Adipose tissue (tissue), 3 donors: ENCODE data around the gene ITFG1. TPM values are rescaled to one million over a fixed set of nuclear protein-coding genes. Genes with fewer than 3 reads are reported as not detected.
"Not testable (repeated sequence)": the region's sequence is repeated elsewhere in the genome, so short reads cannot be mapped to it uniquely, and the experiment has no call there.

Experiments used
- H3K27ac ChIP-seq: one replicate; pipeline ENCODE4 v1.5.1; 2013; ENCODE audit warnings: low read depth, low read length
- WGBS, 3 donors: extraction: QIAGEN DNeasy Blood & Tissue Kit; methylation state at CpG; one replicate each; pipeline ENCODE4 v1.1.7; 2013; 5-methylcytosine and 5-hydroxymethylcytosine counted together
- polyA plus RNA-seq, 3 donors: library from polyadenylated mRNA; stranded (reverse); fragments of 200-250 nt; gene quantifications; one replicate each; pipeline ENCODE4 v1.2.3, GENCODE V29; 2013
- donor health status: healthy with polysubstance abuse.
- donor health status: Bipolar disorder and iron deficiency.
- donor health status: healthy.

ITFG1 gene
- polyA plus RNA-seq, 3 donors: 17.6 to 26.8 (median 23.5) TPM

- WGBS, 3 donors: 93 to 97% (median 94%) methylated on average over 12 of the region's 12 CpGs
- no peak overlapping the region for H3K27ac ChIP-seq
Observed at GRCh38 chr16:47370536-47370935, 90.3 kb downstream of the ITFG1 start.

- no peak overlapping the region for H3K27ac ChIP-seq
- 75 to 83% (median 76%) methylated on average over 2 of the region's 2 CpGs for WGBS, 3 donors
Observed at GRCh38 chr16:47366228-47366627, 94.6 kb downstream of the ITFG1 start.

- H3K27ac ChIP-seq: no peak overlapping the region
- 90 to 97% (median 95%) methylated on average over 1 of the region's 1 CpG for WGBS, 3 donors
Observed at GRCh38 chr16:47363761-47364160, 97.1 kb downstream of the ITFG1 start.

- WGBS, 3 donors: 77 to 89% (median 83%) methylated on average over 2 of the region's 2 CpGs
- no peak overlapping the region for H3K27ac ChIP-seq
Observed at GRCh38 chr16:47359478-47359877, 101.4 kb downstream of the ITFG1 start.

GRCh38 chr16:47358816-47359215, 102.0 kb downstream of the ITFG1 start:
- no peak overlapping the region for H3K27ac ChIP-seq
- WGBS, 3 donors: 92 to 98% (median 94%) methylated on average over 2 of the region's 2 CpGs

GRCh38 chr16:47349029-47349428, 111.8 kb downstream of the ITFG1 start:
- H3K27ac ChIP-seq: not testable (repeated sequence)
- WGBS, 3 donors: 100% methylated on average over 2 of the region's 2 CpGs

- 97 to 99% (median 98%) methylated on average over 21 to 23 of the region's 23 CpGs for WGBS, 3 donors
- not testable (repeated sequence) for H3K27ac ChIP-seq
Observed at GRCh38 chr16:47347021-47347696, 113.7 kb downstream of the ITFG1 start.

GRCh38 chr16:47342055-47342454, 118.8 kb downstream of the ITFG1 start:
- H3K27ac ChIP-seq: no peak overlapping the region
- 78 to 85% (median 83%) methylated on average over 2 of the region's 2 CpGs for WGBS, 3 donors

GRCh38 chr16:47330562-47330961, 130.3 kb downstream of the ITFG1 start:
- H3K27ac ChIP-seq: not testable (repeated sequence)
- 90 to 98% (median 96%) methylated on average over 3 of the region's 3 CpGs for WGBS, 3 donors

- WGBS, 3 donors: 92 to 95% (median 94%) methylated on average over 2 of the region's 2 CpGs
- H3K27ac ChIP-seq: not testable (repeated sequence)
Observed at GRCh38 chr16:47324309-47324708, 136.6 kb downstream of the ITFG1 start.

- no peak overlapping the region for H3K27ac ChIP-seq
Observed at GRCh38 chr16:47323241-47323640, 137.6 kb downstream of the ITFG1 start.

GRCh38 chr16:47320546-47321310, 140.1 kb downstream of the ITFG1 start:
- no peak overlapping the region for H3K27ac ChIP-seq

- no peak overlapping the region for H3K27ac ChIP-seq
- 85 to 96% (median 89%) methylated on average over 7 of the region's 7 CpGs for WGBS, 3 donors
Observed at GRCh38 chr16:47317465-47318240, 143.2 kb downstream of the ITFG1 start.

GRCh38 chr16:47316442-47317015, 144.3 kb downstream of the ITFG1 start:
- no peak overlapping the region for H3K27ac ChIP-seq
- 81 to 93% (median 85%) methylated on average over 2 of the region's 2 CpGs for WGBS, 3 donors

GRCh38 chr16:47311738-47312505, 148.9 kb downstream of the ITFG1 start:
- H3K27ac ChIP-seq: no peak overlapping the region
- 82 to 85% (median 85%) methylated on average over 8 of the region's 8 CpGs for WGBS, 3 donors

- 82 to 94% (median 90%) methylated on average over 1 of the region's 1 CpG for WGBS, 3 donors
- no peak overlapping the region for H3K27ac ChIP-seq
Observed at GRCh38 chr16:47310792-47311211, 150.1 kb downstream of the ITFG1 start.

GRCh38 chr16:47309581-47310312, 151.1 kb downstream of the ITFG1 start:
- WGBS, 3 donors: 80 to 82% (median 81%) methylated on average over 4 of the region's 4 CpGs
- no peak overlapping the region for H3K27ac ChIP-seq

- 77 to 86% (median 79%) methylated on average over 3 of the region's 3 CpGs for WGBS, 3 donors
Observed at GRCh38 chr16:47308601-47309000, 152.3 kb downstream of the ITFG1 start.

More at GRCh38 chr16:47308601-47309000, 152.3 kb downstream of the ITFG1 start:
- H3K27ac ChIP-seq: no peak overlapping the region
